ENCODE results near the gene RD3L. TPM values are rescaled to one million over a fixed set of nuclear protein-coding genes. Genes with fewer than 3 reads are reported as not detected.

The RD3L gene
- total and polyA plus RNA-seq, 10 of the 15 experiments (the other 5 are each of a cell fraction or from before 2014, with no cell fraction given) = not detected

DNA sequence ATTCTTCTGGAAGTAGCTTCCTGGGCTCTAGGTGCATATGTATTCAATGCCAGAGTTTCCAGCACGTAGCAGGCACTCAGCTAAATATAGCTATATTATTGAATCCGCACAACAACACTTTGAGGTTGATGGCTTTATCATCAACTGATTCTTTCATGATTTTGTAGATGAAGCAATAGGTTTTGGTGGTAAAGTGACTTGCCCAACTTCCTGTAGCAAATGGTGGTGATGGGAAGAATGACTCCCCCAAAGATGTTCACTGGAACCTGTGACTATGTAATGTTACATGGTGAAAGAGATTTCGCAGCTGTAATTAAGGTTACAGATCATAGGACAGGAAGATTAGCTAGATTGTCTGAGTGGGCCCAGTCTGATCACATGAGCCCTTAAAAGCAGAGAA is 10.9 kb downstream of the RD3L start (continued):
- TF ChIP-seq IKZF1 (conservative IDR thresholded peaks at IDR 0.05) (no peak), SIN3A (IDR thresholded peaks at IDR 0.05; ENCODE audit: low read depth, low read length) (no peak), FOXK2 (IDR thresholded peaks at IDR 0.05) (no peak), SRF (IDR thresholded peaks at IDR 0.05; ENCODE audit: low read depth in 2 of 2, low read length in 2 of 2) (no peak), ASH2L (IDR thresholded peaks at IDR 0.05; ENCODE audit: borderline replicate concordance, low read depth) (no peak), STAT3 (IDR thresholded peaks at IDR 0.05; ENCODE audit: low read depth, low read length) (no peak), ATF7 (IDR thresholded peaks at IDR 0.05; ENCODE audit: low read depth) (no peak), YY1 (IDR thresholded peaks at IDR 0.05; ENCODE audit: low read depth, low read length) (no peak), BHLHE40 (IDR thresholded peaks at IDR 0.05; ENCODE audit: borderline replicate concordance in 1 of 2, low read depth in 2 of 2, low read length in 1 of 2) (no peak), EGR1 (IDR thresholded peaks at IDR 0.05; ENCODE audit: borderline replicate concordance in 1 of 2, low read depth in 2 of 2, low read length in 2 of 2) (no peak), CREM (IDR thresholded peaks at IDR 0.05; ENCODE audit: low read depth) (no peak)
- TF ChIP-seq, protein P1, sequence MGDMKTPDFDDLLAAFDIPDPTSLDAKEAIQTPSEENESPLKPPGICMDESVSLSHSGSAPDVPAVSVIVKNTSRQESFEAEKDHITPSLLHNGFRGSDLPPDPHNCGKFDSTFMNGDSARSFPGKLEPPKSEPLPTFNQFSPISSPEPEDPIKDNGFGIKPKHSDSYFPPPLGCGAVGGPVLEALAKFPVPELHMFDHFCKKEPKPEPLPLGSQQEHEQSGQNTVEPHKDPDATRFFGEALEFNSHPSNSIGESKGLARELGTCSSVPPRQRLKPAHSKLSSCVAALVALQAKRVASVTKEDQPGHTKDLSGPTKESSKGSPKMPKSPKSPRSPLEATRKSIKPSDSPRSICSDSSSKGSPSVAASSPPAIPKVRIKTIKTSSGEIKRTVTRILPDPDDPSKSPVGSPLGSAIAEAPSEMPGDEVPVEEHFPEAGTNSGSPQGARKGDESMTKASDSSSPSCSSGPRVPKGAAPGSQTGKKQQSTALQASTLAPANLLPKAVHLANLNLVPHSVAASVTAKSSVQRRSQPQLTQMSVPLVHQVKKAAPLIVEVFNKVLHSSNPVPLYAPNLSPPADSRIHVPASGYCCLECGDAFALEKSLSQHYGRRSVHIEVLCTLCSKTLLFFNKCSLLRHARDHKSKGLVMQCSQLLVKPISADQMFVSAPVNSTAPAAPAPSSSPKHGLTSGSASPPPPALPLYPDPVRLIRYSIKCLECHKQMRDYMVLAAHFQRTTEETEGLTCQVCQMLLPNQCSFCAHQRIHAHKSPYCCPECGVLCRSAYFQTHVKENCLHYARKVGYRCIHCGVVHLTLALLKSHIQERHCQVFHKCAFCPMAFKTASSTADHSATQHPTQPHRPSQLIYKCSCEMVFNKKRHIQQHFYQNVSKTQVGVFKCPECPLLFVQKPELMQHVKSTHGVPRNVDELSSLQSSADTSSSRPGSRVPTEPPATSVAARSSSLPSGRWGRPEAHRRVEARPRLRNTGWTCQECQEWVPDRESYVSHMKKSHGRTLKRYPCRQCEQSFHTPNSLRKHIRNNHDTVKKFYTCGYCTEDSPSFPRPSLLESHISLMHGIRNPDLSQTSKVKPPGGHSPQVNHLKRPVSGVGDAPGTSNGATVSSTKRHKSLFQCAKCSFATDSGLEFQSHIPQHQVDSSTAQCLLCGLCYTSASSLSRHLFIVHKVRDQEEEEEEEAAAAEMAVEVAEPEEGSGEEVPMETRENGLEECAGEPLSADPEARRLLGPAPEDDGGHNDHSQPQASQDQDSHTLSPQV (IDR thresholded peaks at IDR 0.05) = no peak
- TF ChIP-seq, protein P2, sequence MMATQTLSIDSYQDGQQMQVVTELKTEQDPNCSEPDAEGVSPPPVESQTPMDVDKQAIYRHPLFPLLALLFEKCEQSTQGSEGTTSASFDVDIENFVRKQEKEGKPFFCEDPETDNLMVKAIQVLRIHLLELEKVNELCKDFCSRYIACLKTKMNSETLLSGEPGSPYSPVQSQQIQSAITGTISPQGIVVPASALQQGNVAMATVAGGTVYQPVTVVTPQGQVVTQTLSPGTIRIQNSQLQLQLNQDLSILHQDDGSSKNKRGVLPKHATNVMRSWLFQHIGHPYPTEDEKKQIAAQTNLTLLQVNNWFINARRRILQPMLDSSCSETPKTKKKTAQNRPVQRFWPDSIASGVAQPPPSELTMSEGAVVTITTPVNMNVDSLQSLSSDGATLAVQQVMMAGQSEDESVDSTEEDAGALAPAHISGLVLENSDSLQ (IDR thresholded peaks at IDR 0.05) = no peak
